ENCODE measurements around the gene CSMD2.

Gene CSMD2

DNA sequence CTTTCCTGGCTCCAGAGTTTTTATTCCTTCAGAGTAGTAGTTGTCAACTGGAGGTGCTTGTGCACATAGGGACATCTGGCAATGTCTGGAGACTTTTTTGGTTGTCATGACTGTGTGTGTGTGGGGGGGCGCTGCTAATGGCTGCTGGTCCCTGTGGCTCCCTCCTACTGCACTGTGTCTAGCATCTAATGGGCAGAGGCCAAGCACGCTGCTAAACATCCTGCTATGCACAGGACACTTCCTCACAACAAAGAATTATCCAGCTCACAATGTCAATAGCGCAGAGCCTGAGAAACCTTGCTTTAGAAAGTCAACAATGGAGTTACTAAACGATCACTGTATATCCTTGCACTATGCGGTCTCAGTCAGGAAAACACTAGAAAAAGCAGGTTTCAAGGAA, 320.9 kb downstream of the CSMD2 start:
- DNase-seq = no peak

DNA sequence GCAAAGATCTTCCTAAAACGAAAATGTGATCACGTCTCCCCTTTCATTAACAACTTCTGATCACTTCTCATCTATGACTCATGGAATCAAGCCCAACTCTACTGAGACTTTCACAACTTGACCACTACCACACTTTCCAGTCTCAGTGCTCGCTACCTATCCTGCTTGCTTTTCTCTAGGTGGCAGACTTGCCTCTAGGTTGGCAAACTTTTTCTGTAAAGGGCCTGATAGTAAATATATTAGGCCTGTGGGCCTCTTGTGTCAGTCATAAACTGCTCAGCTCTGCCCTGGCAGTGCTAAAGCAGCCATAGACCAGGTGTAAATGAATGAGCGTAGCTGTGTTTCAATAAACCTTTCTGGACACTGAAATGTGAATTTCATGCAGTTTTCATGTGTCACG, 322.7 kb downstream of the CSMD2 start:
- DNase-seq = no peak

DNA sequence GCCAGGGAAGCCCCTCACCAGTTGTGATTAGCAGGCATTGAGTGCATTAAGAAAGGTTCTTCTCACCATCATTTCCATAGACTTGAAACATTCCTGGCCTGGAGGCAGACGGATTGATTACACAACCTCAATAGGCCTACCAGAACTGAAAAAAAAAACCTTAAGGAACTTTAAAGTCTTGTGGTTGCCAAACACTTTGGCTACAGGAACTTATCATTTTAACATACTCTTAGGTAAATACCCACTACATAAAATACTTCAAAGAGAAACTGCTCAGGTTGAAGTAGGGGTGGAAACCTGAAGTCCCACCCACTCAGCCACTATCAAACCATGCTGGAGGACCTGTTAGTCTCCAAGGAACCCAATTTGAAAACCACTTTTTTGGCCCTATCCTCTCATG, 323.5 kb downstream of the CSMD2 start:
- DNase-seq = no peak

DNA sequence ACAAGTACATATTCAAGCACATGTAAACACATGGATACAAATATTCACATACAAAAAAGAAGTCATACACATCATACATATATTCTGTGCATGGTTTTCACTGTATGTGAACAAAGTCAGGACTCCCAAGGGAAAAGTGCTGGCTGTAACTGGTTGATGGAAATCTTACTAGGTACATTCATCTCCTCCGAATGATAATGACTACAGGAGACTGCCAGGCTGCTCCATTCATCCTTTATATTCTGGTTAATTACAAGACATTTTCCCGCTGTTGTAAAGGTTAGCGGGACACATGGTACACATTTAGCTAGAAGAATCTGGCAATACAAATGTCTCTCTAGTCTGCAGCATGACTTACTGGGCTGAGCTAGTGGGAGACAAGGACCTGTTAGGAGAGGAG, 327.4 kb downstream of the CSMD2 start:
- no peak for DNase-seq

DNA sequence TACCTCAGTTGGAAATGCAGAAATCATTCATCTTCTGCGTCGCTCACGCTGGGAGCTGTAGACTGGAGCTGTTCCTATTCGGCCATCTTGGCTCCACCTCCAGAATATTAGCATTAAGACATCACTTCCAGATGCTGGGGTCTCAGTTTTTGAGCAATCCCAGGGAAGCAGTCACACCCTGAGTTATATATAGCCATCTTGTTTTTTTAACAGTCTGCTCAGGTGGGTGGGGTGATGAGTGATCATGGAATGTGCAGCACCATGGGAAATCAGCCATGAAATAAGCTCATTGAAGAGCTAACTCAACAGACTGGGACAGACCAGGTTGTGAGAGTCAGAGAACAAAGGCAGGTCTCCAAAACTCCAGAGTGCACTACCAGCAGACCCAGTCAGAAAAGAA, 328.1 kb downstream of the CSMD2 start:
- no peak for DNase-seq

DNA sequence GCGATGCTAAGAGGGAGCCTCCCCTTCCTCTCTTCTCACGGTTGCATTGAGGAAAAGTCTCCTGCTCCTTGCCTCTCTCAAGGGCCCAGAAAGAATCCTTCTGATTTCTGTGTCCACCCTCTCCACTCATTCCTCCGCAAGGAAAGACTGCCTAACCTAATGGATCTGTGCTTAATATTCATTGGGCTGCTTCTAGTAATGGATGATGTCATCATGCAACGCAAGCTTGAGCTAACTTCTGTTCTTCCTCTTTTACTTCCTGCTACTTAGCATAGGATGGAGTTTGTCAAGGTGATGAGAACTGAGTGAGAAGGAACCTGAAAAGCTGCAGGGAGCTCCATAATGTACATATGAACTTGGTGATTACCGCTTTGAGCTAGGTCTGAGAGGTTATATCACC, 336.4 kb downstream of the CSMD2 start:
- DNase-seq = no peak

DNA sequence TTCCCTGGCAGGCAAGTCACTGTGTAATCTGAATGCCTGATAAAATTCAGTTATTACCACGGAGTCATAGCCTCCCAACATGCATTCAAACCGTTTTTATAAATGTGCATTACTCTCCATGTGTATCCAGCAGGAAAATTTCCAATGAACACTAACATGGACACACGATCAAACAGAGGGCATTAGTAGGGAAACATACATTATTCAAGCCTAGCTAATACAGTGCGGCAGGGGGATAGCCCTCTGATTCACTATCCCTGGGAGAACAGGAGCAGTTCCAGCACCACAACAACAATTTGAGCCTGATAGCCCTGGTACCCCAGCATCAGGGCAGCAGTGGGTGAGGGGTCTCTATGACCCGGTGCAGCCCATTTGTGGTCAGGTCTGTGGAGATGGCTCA, 337.0 kb downstream of the CSMD2 start:
- no peak for DNase-seq

DNA sequence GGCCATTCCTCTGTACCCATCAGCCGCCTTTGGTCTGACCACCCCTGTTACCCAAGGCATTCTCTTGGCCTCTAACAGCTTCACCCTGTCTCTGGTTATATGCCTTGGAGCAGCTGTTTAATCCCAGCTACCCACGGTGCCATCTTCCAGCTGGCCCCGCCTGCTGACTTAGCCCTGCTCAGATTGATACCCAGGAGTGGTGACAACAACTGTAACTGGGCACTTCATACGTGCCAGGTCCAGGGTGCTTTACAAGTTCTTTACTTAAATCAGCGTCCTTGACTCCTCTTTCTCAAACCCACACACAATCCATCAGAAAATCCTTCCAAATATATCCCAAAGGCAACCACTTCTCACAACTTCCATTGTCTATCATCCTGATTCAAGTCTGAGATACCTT, 338.3 kb downstream of the CSMD2 start:
- no peak for DNase-seq

DNA sequence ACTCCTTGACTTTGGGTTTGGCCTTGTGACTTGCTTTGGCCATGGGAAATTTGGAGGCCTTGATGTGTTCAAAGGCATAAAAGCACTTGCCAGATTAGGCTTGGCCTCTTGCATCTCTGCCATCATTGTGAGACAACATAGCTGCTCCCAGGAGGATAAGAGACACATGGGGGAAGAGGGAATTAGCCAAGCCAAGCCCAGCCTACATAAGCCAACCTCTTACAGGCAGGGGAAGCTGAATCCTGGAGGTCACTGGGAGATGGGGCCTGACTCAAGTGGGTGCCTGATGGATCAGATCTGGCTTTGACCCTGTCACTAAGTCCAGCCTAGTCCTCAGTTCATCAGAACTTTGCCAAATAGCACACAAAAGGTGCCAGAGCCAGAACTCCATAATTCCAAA, 338.7 kb downstream of the CSMD2 start:
- no peak for DNase-seq

DNA sequence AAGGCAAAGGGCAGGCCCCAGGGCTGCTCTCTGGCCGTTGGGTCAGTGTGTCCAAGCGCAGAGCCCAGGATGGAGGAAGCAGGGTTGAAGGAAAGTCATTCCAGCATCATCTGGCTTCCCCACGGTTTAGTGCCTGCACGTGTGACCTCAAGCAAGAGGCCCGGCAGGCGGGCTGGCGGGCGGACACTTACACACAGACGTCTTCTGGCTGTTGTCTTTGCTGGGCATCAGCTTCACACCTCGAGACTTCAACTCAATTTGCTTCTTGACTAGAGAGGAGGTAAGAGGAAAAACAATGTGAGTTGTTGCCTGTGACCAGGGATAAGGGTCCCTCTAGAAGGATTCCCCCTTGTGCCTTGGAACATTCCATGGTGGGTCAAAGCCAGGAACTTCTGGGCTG, 339.5 kb downstream of the CSMD2 start:
- DNase-seq = no peak

DNA sequence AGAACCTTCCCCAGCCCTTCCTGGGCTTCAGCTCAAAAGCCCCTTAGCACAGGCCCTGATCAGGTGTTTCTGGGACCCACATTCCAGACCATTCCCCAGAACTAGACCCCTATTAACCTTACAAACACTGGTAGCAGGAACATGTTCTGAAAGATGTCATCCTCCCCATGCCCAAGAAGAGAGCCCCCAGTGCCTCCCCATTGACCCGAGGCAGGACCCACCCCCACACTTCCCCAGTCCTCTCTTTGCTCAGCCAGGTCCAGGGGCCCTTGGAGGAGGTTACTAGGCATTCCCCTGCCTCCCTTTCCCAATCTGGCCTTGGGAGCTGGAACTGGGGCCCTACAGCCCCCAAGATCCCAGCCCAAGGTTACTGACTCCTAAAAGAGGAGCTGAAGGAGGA, 340.1 kb downstream of the CSMD2 start:
- DNase-seq = no peak

DNA sequence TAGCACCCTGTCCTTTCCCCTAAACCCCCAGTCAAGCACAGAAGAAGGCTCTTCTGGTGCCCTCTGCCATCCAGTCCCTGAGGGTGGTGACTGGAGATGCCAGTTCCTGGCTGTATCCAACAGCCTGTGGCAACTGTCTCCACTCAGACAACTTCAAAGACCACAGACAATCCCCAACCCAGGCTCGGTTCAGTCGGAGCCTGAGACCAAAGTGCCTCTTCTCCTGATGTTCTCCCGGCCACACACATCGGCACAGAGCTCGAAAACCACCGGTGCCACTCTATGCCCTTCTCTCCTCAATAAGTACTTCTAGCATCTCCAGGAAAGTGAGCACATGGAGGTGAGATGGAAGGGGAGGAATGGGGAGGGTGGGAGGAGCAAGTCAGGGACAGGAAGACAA, 340.7 kb downstream of the CSMD2 start:
- no peak for DNase-seq

DNA sequence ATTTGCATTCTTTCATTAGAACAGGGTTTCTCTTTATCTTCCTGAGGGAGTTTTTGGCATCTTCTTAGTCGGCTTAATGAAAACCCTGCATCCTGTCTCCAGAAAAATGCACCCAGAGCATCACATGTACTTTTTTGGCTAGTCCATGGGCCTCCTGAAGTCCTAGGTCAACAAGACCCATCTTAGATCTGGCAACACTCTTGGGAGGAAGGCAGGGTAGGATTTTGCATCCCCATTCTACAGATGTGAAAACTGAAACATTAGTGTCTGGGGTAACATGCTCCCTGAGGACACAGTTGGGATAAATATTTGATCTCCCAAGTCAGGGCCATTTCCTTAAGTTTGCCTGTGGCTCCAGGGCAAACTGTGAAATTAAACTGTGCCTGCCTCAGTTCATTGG, 341.2 kb downstream of the CSMD2 start:
- DNase-seq = no peak

DNA sequence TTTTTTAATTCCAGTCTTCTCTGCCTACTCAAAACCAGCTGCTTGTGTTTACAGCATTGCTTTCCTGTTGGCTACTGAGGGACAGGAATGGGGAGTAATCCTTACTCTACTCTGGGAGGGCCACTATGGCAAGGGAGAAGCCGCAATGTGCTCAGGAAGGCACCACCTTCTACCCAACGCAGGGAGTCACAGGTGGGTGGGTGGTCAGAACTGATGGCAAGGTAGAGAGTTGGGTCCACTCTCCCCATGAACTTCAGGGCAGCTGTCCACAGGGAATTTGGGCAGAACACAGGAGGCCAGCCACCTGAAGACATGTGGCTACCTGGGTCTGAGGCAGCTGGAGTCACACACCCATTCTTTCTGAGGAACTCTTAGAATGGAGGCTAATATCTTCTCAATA, 341.6 kb downstream of the CSMD2 start:
- DNase-seq = no peak

DNA sequence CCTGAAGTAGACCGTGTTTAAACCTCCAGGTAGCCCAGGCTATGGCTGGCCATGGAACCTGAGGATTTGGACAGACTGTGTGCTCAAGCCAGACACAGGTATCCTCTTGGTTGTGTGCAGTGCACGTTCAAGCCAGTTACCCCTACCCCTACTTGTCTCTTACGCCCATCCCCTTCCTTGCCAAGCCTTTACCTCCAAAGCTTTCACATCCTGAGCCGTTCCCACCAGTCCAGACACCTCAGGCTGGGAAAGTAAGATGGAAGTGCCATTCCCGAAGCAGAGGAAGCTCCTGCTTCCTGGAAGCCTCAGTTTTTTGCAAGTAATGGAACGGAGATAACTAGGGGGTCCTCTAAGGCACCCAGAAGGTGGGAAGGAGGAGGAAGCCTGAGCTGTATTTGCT, 342.6 kb downstream of the CSMD2 start:
- DNase-seq = no peak

DNA sequence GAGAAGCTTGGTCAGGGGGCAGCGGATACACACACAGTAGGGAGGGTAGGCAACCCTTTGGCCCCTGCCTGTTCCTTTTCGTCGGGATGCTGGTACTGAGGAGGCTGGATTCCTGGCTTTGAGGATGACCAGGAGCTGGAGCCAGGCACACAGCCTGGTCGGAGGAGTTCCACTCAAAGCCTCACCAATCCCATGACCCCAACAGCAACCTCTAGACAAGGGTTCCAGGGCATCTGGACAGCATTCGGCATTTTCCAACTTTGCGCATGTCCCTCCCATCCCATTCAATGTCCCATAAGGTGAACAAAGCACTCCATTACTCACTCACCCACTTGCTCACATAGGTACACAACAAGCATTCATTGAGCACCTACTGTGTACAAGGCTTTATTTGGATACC, 343.7 kb downstream of the CSMD2 start:
- DNase-seq = no peak

DNA sequence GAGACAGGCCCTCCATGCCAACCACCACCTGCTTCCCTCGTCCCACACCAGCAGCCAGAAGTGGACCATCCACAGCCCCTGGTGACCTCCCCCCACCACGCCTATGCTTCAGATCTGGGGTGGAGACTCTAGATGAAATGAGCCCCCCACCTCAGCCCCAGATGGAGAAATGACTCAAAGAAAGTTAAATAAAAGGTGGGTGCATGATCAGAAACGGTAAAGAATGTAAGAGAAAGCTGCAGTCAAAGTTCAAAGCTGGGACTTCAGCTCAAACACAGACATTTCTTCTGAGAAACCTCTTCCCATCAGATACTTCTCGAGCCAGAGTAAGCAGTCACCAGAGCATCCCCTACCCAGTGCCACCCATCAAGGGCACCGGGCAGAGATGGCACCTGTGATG, 344.2 kb downstream of the CSMD2 start:
- DNase-seq = no peak

DNA sequence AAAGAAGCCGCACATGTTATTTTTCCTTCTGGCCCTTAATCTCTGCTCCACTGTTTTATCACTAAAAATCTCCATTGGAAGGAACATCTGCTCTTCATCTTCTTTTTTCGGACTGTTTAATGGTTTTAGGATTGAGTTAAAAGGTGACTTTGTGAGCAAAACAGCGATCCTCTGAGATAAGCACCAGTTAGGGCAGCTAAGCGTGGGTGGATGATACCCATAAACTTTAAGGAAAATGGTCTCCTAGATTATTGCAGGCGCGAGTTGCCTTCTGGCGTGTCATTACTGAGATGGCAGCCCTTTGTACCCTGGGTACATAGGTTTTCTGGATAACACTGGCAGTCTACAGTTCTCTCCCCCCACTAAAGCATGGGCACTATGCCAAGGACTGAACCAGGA, 345.1 kb downstream of the CSMD2 start:
- no peak for DNase-seq

DNA sequence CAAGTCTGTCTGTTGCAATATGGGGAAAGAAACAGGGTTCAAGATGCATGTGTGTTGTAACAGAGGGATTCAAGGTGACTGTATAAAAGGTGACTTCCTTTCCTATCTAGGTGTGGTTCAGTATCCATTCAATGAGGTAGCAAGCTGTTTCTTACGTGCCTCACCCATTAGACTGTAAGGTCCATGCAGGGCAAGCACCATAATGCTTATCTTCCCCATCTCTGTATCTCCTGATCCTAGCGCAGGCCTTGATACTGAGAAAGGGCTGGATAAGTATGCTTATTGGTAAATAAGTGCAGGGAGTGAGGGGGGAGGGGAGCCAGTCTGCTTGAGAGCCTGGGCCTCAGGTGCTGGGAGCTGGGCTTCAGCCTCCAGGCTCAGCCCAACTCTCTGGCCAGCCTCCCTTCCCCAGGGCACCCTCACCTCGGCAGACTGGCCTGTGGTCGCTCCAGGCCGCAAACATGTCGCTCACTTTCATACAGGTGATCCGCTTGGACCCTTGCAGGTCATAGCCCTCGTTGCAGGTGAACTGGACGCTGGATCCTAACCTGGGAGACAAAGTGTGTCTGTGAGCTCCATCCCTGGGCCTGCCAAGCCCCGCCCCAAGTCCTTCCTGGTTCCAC, 345.6 kb downstream of the CSMD2 start:
- no peak for DNase-seq

DNA sequence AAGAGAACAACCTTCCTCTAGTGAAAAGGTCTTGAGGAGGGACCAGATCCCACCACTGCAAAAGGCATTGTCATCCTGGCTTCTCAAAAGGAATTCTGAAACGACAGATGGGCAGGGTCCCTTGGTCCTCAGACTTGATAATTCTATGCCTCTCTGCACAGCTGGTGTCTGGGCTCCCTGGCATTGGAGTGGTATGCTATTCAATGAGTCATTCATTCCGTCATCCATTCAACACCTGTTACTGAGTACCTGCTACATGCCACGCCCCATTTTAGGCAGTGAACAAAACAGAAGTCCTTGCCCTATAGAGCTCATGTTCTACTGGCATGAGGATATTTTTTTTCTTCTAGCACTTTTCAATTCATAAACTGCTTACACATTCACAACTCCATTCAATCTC, 347.0 kb downstream of the CSMD2 start:
- peak; percentile 97 for DNase-seq

DNA sequence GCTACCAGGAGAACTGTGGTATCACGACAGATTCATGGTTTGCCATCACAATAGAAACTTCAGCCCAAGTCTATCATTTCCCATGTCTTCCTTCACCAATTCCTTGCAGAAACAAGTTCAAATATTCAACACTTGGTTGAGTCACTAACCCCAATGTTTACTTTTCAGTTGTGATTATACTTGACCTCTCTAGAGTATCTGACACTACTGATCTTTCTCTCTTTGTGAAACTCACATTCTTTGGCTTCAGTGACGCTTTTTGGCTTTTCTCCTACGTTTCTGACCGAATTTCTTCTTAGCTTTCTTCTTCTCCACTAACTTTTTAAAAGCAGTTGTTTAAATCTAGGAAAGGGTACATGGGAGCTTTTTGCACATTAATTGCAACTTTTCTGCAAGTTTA, 350.0 kb downstream of the CSMD2 start:
- DNase-seq = no peak

DNA sequence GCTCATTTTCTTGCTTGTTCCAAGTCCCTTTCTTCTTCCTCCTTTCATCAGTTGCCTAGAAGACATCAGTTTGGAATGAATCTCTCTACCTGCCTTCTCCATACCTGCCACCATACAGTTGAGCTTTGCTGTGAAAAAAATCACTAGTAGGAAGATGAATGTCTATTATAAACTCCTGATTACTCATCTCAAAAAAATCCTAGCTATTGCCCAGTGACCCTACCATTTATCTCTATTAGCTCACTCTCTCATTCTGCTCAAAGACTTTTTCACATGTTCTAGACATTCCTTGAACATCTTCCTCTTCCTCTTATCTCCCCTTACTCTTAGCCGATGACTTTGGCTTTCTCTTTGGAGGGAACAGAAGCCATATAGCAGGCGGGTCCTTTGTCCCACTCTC, 350.9 kb downstream of the CSMD2 start:
- no peak for DNase-seq

DNA sequence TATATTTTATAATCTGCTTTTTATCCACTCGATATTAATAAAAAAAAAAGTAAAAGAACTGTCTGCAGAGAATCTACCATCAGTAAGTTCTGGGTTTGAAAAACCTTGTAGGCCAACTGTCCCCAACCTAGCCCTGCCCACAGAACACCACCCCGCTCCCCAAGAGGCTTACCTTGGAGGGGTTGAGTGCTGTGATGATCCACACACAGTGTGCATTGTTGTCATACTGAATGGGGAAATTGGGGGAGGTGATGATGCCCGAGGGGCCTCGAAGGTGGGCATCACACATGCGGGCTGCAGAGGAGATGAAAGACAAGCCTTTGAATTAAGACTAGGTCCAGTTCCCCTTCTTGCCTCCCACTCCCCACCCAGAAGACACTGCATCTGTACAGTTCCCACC, 354.5 kb downstream of the CSMD2 start:
- no peak for DNase-seq

DNA sequence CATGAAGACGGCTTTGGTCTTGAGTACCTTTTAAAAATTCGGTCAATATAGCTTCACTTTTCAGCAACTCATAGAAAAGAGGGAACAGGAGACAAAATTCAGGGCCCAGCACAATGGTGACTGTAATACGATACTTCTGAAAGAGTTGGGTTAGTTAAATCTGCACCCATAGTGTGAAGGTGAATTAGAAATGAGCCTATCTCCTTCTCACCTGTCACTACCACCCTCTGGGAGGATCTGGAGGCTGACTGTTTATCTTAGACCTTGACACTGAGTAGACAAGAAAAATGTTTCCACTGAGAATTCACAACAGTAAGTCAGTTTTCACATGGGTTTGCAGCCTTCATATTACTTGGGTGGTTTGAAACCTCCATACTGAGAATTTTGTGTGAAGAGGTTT, 359.0 kb downstream of the CSMD2 start:
- DNase-seq = no peak

DNA sequence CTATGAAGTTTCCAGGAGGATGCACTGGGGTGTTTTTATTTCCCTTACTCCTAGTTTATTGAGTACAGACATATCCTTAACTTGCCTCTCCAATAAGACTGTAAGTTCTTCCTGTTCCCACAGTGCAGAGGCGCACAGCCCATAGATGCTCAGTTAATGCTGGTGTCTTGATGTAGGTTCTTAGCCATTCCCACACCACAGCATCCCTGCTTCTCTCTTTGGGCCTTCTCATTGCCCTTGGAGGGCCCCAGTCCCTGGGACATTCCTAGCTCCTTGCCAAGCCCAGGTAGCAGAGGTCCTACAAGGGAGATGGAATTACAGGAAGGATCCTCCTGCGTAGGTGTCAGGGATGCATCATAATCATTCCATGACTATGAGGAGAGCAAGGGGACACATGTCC, 362.8 kb downstream of the CSMD2 start:
- no peak for DNase-seq

DNA sequence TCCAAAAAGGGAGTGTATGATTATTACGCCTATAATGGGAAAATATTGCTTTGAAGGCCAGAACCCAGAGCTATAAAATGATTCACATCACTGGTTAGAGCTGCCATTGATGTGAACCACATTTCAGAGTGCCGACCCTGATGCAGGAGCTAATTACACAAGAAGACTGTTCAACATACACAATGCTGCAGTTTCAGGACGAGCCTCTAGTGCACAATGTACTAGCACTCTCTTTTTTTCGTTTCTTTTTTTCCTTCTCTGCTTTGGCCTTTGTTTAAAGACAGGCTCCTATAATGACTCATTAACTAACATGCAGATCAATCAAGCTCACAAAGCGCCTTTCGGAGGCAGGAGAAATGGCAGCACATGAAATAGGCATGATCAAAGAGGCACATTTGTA, 367.2 kb downstream of the CSMD2 start:
- DNase-seq = no peak
